Islet precursor cell (in vitro differentiated cells): ENCODE data around the gene ZC3H18.

ENCODE experiments used
- DNase-seq: peaks from one replicate; pipeline ENCODE4 v3.0.0-alpha.2; 2018

Gene ZC3H18

DNA sequence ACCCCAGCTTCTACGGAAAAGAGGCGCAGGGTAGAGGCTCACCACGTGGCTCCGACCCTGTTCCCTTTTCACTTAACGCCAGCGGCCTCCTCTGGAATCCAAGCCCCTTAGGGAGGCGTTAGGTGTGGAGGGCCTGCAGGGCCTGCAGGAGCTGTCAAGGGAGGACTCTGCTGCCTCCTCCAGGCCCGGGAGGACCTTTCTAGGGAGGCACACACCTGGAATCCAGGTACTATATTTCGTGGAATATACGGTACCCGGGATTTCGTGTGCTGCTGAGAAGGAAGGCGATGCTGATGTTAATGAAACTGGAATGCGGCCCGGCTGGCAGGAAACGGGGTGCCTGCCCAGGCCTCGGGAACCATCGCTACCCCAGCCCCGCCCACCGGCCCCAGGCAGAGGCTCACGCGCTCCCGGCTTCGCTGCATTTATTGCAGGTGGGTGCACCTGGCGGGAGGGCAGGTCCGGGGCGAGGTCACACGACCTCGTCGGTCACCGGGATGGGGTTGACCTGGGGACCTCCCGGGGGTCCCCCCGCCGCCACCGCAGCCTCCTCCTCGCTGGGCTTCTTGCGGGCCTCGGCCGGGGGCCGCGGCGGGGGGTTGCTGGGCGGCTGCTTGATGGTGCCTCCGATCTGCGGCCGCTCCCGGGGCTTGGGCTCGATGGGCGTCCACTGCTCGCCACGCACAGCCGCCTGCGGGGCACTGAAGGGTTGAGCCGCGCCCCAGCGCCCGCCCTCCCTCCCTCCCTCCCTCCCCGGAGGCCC, 72.9 kb downstream of the ZC3H18 start:
- DNase-seq: no peak

DNA sequence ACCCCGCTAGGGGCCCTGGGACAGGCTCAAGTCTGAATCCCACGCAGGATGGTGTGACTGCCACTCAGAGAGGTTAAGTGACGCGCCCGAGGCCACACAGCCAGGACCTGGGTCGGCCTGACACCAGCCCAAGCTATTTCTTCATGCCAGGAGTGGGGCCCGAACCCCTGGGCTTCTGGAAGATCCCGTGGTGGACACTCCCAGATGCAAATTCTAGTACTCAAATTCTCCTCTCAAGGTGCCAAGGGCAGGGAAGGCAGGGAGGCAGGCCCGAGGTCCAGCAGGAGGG, 73.4 kb downstream of the ZC3H18 start:
- DNase-seq: no peak

DNA sequence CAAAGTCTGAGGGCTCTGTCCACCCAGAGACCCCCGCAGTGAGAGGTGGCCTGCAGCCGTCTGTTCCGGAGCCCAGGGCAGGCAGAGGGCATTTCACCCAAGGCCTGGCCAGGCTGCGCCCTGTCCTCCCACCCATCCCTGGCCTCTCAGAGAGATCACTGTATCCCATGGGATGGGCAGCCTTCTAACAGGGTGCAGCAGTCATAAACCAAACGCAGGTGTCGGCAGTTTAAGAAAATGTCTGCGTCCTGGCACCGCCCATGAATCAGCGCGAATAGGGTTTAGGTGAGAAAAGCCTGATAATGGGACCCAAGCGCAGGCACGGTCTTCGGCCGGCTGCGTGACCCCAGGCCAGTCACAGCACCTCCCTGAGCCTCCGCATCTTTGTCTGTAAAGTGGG, 75.3 kb downstream of the ZC3H18 start:
- DNase-seq: no peak

DNA sequence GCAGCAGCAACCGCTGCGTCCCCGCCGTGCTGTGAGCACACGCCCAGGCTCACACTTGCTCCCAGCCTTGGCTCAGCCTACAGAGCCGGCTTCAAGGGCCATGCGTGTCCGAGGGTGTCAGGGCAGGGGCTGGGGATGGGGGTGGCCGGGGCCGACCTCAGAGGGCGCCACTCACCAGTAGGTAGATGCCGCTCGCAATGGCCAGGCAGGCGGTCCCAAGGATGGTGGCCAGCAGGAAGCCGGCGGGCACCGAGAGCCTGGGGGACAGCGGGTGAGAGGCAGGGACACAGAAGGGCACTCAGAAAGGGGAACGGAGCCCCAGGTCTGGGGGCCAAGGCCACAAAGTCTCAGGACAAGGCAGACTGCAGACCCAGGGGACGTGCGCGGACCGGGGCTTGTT, 75.7 kb downstream of the ZC3H18 start:
- no peak for DNase-seq

DNA sequence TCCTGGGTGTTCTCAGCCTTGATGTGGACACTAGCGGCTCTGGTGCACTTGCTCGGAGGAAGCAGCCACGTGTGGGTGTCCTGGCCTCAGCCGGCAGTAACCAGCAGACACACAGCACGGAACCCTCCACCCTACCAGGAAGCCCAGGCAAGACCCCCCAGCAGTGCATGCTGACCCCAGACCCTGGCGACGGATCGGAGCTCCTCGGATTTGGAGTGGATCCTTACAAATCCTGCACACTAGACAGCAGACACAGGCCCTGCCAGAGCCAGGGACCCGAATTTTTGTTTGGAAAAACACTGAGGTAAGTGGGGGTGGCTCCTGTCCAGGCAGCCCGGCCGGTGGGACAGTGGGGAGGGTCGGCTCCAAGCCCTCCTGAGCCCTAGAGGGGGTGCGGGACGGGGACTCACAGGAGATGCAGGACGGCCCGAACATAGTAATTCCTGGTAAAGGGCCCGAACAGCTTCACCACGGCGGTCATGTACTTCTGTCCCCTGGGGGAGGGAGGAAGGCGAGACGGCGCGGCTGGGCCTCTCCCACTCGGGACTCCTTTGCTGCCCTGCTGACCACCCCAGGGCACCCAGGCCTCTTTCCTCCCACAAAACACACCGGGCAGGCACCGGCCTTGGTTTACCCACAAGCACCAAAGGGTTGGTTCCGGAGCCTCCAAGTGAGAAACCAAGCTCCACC, 76.3 kb downstream of the ZC3H18 start:
- DNase-seq: no peak

DNA sequence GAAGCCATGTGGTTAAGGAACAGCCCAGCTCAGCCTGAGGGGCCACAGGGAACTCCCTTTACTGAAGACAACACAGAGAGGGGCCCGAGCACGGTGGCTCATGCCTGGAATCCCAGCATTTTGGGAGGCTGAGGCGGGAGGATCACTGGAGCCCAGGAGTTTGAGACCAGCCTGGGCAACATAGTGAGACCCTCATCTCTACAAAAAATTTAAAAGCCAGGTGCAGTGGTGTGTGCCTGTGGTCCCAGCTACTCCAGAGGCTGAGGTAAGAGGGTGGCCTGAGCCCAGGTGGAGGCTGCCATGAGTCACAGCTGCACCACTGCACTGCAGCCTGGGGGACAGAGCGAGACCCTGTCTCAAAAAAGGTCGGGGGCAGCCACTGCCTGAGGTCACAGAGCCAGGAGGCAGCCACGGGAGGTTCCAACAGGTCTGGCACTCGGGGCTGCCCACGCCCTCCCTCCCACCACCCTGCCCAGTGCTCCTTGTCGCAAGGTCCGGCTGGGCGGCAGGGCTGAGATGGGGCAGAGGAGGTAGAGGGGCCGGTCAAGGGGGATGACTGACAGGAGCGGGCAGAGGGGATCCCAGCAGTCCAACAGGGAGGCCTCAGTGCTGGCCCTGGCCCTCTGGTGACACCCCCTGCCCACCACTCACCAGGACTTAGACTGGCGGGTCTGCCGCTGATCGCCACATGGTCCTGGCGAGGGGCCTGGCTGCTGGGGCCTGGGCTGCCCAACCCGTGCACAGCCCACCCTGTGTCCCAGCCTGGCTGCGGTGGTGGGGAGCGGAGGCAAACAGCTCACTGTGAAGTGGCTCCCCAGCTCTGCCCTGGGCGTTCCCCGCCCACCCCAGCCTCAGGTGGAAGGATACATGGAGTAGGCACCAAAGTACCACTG, 77.2 kb downstream of the ZC3H18 start:
- DNase-seq: no peak

DNA sequence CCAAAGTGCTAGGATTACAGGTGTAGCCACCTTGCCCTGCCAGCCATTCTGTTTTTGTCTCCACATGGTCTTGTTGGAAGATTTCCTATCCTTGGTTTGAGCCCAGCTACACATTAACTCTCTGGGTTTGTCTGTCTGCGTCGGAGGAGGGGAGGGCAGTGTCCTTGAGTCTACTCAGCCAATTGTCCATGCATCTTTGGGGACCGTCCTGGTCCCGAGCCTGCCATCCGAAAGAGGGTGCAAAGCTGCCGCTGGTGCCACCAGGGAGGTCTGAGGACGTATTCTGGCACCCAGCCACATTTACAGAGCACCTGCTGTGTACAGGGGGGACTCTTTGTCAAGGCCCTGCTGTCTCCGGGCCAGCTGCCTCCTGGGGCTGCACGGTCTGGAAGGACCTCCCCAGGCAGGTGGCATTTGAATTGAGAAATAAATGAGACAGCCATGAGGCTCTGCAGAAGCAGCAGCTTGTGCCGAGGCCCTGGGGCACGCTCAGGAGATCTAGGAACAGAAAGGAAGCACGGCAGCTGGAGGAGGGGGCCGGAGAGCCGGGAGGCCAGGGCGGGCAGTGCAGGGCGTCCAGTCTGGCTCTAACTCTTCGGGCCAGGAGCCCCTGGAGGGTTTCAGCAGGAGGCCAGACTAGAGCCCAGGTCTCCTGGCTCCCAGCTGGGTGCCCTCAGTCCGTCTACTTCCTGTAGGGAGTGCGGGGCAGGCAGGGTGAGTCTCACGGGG, 79.2 kb downstream of the ZC3H18 start:
- DNase-seq: no peak

DNA sequence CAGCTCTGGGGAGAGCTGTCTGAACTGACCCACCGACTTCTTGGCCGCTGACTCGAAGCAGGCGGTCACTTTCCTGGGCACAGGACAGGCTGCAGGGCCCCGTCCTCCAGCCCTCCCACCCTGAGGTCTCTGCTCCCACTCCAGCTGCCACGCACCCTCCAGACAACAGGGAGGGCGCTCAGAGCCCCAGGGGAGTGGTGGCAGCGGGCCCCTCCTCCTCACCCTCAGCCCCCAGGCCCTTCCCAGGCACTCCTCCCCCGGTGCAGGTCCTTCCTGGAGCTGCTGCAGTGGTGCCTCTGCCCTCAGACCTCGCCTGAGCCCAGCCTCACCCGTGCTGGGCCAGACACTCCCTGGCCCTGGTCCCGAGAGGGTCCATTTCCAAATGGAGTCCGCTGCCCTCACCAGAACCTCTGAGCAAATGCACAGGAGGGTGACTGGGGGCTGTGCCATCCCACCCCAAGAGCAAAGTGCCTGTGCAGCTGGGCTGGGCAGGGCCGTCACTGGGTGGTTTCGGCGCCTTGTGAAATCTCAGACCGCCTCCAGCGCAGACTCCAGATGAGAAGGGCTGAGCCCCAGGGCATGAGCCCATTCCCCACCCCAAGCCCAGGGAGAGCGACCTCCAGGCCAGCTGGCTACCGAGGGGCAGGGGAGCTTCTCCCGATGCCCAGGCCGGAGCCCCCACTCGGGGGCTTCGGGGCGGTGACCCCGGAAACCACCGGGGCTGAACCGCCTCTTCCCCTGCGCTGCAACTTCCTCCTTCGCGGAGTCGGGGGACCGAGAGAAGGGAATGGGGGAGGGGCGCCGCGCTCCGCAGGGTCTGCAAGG, 79.9 kb downstream of the ZC3H18 start:
- no peak for DNase-seq

DNA sequence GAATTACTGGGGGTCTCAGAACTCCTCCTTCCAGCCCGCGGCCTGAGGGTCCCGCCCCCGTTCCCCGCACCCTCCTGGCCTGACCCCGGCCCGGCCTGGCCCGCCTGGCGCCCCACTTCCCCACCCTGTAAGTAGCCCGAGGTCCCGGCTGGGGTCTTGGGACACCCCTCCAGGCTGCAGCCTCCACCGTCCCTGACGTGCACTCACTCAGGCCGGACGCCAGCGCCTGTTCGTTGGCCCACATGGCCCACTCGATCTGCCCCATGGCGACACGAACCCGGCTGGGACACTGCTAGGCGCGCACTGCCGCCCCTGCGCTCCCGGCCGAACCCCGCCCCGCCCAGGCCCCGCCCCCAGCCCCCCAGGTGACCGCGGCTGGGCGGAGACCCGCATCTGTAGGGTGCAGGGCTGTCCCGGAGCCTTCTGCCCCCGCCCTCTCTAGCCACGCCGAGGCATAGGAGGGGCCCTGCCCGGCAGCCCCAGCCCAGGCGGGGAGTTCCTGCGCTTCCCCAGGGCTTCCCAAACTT, 80.6 kb downstream of the ZC3H18 start, which contains the start of gene CYBA:
TSS of gene CYBA (minus strand) at position 305 of the 527 bp plus-strand sequence. CDS start at position 265, 40 bp downstream.
- peak; percentile 84 for DNase-seq

DNA sequence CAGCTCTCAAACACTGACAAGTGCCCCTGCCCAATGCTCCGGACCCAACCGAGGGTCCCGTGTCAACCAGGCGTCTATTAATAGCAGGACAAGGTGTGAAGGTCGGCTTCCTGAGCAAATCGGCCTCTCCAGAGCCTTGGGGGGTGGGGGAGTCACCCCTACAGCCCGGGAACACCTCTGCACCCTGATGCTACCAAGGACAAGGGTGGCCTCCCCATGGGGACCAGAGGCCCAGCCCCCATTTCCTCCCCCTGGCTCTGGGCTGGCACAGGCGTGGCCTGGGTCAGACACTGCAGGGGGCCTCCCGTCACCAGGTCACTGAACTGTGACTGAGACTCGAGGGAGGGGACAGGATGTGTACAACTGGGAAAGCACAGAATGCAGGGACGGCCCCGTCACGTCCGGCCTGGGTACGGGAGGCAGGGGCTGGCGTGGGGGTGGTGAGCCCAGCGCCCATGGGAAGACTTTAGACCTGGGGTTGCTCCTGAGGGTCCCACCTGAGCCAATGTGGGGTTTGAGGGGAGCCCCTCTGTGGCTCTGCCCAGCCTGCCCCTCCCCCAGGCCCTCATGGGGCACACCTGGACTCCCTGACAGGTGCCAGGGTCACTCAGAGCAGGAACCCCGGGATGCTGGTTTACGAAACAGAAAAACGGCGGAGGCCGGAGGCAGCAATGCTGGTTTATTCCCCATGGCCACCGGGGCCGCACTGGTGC, 81.2 kb downstream of the ZC3H18 start:
- DNase-seq: no peak

DNA sequence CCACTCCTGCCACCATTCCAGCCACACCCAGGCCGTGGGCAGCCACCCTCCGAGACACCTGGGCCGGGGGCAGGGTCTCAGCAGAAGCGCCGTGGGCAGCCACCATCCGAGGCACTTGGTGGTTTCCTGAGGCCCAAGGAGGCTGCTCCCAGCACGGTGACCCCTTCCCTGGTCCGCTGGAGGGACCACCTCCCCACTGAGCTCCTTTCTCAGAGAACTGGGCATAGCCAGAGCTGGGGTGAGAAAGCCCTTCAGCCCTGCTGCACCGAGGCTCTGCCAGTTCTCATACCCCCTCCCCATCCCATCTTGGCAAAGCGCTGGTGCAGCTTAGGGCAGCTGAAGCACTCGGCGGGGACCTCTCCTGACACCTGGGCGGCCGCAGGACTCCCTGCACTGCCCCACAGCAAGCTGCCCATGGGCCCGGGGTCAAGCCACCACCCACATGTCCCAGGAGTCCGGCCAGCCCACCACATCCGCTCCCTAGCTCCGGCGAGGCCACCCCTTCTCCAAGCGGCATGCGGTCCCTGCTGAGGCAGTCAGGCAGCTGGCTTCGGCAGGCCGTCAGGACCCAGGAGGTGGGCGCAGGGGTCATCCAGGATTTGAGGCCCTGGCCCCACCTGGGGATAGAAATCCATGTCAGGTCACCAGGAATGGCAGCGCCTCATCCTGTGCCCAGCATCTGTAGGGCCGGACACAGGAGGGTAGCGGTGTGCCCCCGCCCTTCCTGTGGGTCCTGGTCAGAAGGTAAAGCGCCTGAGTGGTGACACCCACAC, 82.0 kb downstream of the ZC3H18 start:
- DNase-seq: no peak

DNA sequence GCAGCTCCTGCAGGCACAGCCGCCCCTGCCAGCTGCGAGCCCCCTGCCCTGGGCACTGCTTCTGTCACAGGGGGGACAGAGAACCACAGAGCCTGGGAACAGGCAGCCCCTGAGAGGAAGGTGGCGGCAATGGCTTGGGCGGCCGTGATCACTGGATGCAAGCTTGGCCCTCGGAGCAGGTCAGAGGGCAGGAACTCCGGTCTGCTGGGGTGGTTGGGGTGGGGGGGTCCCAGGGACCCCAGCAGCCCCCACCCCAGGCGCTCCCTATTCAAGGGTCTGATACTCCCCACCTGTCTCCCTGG, 82.5 kb downstream of the ZC3H18 start:
- no peak for DNase-seq

DNA sequence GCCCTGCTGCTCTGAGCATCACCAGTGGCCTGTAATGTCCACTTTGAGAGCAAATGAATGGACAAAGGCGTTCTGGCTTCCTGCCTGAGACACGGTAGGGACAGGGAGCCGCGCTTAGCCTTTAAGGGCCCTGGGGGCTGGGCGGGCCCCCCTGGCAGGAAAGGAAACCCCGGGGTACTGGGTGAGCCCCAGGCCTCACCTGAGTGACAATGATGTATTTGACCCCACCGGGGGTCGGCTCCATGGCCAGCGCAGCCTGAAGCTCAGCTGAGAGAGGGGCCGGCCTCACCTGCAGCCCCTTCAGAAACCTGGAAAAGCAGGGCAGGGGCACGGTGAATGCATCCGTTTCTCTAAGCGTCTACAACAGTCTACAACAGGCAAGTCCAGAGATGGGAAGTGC, 82.9 kb downstream of the ZC3H18 start:
- no peak for DNase-seq

DNA sequence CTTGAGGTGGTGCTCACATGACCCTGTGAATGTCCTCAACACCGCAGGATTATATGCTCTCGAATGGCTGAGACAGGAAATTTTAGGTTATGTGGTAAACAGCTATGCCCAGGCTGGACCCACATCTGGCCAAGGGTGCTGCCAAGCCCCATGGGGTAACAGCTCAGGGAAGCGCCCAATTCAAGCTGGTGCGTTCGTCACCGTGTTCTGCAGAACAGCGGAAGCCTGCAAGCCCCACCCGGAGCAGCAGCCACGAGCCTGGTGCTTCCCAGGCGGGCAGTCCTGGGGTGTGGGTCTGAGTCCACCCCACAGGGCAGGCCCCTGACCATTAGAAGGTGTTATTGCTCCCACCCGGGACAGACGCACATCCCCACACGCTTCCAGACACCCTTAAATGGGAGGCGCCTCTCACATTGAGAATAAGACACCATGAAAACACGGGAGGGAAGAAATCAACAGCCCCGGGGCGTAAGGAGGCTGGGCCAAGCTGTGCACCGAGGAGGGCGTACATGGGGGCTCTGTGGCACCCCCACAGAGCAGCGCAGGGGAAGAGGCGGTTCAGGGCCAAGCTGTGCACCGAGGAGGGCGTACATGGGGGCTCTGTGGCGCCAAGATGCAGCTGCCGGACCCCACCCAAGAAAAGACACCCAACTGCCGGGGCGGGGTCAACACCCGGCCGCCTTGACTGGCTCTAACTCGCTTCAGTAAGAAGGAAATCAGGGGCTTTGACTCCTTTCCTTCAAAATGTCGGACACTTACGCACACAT, 83.6 kb downstream of the ZC3H18 start:
- DNase-seq: no peak

DNA sequence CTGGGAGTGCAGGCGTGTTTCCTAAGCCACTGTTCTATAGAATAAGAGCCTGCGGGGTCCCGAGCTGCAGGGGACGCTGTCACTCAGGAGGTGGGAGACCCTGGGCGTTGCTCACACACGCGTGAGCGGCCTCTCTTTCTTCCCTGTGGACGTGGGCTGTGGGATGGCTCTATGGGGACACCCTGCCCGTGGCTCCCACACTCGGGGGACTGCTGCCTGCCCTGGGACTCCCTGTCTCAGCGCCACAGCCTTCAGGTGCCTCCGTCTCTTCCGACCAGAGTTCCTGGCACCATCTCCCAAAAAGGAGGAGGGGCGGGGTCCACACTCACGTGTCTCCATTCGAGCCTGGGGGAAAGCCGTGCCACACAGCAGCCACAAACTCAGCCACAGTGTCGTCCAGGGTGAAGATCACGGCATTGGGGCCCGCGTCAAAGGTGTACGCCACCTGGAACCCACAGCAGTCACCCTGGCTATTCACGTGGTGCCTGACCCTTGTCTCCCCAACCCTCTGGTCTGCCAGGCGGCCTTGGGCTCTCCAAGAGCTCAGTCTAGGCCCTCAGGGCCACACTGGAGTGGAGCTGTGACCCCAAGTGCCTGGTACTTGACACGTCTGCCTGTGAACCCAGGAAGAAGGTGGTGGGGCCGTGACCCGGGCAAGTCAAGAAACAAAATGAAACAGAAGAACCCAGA, 84.3 kb downstream of the ZC3H18 start:
- no peak for DNase-seq

DNA sequence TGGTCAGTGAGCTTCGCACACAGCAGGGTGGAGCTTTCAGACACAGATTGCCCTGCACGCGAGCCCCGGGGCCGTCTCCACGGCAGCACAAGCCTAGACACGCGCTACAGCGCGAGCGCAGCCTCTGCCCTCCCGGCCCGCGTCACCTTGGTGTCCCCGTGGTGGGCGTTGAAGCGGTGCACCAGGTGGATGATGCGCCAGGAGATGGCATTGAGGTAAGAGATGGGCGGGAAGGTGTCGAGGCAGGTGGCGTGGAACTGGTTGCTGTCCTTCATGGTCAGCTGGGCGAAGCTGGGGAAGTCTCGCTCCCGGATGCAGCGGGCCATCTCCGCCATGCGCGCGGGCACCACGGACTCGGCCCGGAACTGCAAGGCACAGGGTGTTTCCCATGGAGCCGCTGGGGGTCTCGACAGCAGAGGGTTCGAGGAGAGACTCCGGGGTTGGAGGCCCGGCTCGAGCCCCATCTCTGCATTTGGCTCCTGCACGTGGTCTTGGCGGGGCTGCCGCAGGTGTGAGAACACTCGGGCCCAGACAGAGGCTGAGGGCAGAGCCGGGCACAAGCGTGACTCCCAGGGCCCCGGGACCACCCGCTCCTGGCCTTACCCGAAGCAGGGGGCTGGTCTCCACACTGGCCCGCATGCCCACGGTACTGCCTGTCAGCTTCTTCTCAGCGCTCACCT, 85.0 kb downstream of the ZC3H18 start:
- no peak for DNase-seq

DNA sequence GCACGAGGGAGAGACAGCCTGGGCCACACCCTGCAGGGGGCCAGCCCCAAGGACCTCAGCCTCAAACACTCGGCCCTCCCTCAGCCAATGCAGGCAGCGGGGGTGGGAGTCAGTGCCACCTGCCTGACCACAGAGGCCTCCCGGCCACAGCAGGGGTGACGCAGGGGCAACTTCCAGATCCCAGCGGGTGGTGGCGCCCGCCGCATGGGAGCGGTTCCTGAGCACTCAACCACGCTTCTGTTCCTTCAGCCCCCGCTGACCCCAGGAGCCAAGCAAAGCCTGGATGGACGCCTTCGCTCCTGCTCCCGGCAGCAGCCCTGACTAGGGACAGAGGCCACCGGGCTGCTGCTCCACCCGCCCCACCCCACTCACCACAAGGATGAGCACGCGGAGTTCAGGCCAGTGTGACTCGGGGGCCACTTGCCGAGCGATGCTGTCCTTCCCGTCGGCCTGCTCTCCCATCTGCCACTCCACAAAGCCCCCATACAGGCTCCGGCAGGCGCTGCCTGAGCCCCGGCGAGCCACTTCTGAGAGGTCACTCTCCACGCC, 85.6 kb downstream of the ZC3H18 start:
- DNase-seq: no peak

DNA sequence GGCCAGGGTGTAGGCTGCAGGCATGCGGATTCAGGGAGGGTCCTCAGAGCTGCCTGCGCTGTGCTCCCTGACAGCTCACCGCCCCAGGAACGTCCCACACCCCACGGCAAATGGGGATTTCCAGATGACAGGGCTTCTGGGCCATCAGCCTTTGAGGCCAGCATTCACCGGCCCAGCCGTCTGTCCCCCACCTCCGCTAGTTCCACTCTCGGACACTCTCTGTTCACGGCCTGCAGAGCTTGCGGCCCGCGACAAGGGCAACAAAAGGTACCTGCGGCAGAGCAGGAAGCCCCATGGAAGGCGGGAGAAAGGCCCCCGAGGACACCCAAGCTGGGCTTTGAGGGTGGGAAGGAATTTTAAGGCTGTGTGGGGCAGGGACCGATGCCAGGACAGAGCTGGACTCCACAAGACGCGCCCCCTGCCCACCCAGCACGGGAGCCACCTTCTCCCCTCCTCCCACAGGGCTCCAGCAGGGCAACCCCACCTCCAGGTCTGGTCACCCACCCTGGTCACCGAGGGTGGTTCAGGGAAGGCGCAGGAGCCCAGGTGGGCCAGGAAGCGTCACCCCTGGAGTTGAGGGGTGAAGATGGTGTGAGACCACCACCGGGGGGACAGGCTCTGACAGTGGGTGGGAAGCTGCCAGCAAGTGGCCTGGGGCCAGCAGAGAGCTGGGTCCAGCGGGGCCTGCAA, 86.2 kb downstream of the ZC3H18 start:
- DNase-seq: no peak
